Neural cell (in vitro differentiated cells): Measurements from ENCODE around the gene DEDD.
A peak's percentile ranks its signal among the peaks of the same experiment; 100 is the strongest.

ENCODE experiments used
- CTCF ChIP-seq: fragments of 450-650 bp; IDR thresholded peaks from 2 replicates; pipeline ENCODE4 v1.5.1; 2014; ENCODE audit warnings: antibody characterized with exemption, mild to moderate bottlenecking, moderate library complexity; ENCODE audit not compliant: poor library complexity, severe bottlenecking
- EZH2 ChIP-seq: fragments of 200-600, 300-800 bp; shearing (Covaris generic), sonication (generic); IDR thresholded peaks from 2 replicates; pipeline ENCODE4 v1.6.1; 2014; ENCODE audit warnings: antibody characterized with exemption, low read length, borderline replicate concordance, mild to moderate bottlenecking; ENCODE audit not compliant: insufficient read depth, poor library complexity, severe bottlenecking
- POLR2AphosphoS5 ChIP-seq: IDR thresholded peaks from 2 replicates; pipeline ENCODE4 v1.6.1; 2012
- REST ChIP-seq: IDR thresholded peaks from 2 replicates; pipeline ENCODE4 v1.6.1; 2012; ENCODE audit warnings: borderline replicate concordance
- SMC3 ChIP-seq: fragments of 450-650 bp; conservative IDR thresholded peaks from 2 replicates; pipeline ENCODE4 v1.6.1; 2014; ENCODE audit warnings: antibody characterized with exemption, mild to moderate bottlenecking, moderate library complexity; ENCODE audit not compliant: poor library complexity
- TAF1 ChIP-seq: IDR thresholded peaks from 2 replicates; pipeline ENCODE4 v1.6.1; 2012; ENCODE audit warnings: low read depth

DNA sequence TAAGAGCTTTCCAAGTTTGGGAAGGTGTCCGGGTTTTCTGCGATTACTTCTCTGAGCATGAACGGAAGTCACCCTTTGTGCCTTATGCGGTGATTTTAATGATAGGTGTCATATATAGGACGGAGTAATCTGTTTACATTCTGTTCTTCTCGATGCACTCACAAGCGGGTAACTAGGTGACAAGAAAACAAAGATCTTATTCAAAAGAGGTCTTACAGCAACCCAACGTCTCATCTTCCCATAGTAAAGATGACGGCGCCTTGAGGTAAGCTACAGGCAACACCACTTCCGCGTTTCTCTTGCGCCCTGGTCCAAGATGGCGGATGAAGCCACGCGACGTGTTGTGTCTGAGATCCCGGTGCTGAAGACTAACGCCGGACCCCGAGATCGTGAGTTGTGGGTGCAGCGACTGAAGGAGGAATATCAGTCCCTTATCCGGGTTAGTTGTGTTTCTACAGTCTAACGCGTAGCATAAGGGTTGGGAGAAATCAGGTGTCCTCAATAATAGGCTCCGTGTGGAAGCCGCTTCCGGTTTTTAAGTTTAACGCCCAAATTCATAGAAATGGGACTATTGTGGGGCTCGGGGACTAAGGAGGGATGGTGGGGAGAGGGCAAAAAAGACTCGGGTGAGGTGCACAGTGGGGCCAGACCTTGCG lies 21.3 kb upstream of the DEDD start, which contains the start of gene UFC1:
- TF ChIP-seq TAF1: peak; percentile 91
- no peak for TF ChIP-seq CTCF
- TF ChIP-seq POLR2AphosphoS5: peak; percentile 79
- TF ChIP-seq REST: peak; percentile 68
- TF ChIP-seq EZH2: no peak
- peak; percentile 25 for TF ChIP-seq SMC3
